ENCODE results near the gene MCM9.

DNA sequence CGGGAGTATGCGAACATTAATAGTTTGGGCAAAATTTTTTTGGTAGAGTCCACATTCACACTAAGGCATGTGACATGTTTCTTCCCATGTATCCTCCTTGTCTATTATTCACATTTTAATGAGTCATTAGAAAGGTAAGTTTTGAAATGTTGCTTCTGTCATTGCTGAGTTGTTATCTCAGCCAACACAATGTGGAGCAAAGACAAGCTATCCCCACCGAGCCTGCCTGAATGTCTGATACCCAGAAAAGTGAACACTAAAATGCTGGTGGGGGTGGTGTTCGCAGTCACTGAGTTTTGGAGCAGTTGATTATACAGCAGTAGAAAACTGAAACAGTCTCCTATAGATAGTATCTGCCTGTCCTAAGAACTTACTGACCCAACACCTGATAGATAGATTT is 109.3 kb downstream of the MCM9 start:
- TF ChIP-seq, protein P1, sequence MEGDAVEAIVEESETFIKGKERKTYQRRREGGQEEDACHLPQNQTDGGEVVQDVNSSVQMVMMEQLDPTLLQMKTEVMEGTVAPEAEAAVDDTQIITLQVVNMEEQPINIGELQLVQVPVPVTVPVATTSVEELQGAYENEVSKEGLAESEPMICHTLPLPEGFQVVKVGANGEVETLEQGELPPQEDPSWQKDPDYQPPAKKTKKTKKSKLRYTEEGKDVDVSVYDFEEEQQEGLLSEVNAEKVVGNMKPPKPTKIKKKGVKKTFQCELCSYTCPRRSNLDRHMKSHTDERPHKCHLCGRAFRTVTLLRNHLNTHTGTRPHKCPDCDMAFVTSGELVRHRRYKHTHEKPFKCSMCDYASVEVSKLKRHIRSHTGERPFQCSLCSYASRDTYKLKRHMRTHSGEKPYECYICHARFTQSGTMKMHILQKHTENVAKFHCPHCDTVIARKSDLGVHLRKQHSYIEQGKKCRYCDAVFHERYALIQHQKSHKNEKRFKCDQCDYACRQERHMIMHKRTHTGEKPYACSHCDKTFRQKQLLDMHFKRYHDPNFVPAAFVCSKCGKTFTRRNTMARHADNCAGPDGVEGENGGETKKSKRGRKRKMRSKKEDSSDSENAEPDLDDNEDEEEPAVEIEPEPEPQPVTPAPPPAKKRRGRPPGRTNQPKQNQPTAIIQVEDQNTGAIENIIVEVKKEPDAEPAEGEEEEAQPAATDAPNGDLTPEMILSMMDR (IDR thresholded peaks at IDR 0.05): no peak
- TF ChIP-seq CREB1 (CRISPR knock-in tag; IDR thresholded peaks at IDR 0.05): no peak
- TF ChIP-seq, protein P2, sequence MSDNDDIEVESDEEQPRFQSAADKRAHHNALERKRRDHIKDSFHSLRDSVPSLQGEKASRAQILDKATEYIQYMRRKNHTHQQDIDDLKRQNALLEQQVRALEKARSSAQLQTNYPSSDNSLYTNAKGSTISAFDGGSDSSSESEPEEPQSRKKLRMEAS (CRISPR knock-in tag; IDR thresholded peaks at IDR 0.05): no peak
- TF ChIP-seq TEAD4 (CRISPR knock-in tag; IDR thresholded peaks at IDR 0.05): no peak
- TF ChIP-seq NFYB (CRISPR knock-in tag; conservative IDR thresholded peaks at IDR 0.05; ENCODE audit: low read depth): no peak
- TF ChIP-seq SP1 (CRISPR knock-in tag; conservative IDR thresholded peaks at IDR 0.05): no peak
- no peak for TF ChIP-seq PREB (CRISPR knock-in tag; IDR thresholded peaks at IDR 0.05; ENCODE audit: borderline replicate concordance)
- no peak for TF ChIP-seq FOXJ3 (CRISPR knock-in tag; IDR thresholded peaks at IDR 0.05; ENCODE audit: borderline replicate concordance)
- TF ChIP-seq, protein P3, sequence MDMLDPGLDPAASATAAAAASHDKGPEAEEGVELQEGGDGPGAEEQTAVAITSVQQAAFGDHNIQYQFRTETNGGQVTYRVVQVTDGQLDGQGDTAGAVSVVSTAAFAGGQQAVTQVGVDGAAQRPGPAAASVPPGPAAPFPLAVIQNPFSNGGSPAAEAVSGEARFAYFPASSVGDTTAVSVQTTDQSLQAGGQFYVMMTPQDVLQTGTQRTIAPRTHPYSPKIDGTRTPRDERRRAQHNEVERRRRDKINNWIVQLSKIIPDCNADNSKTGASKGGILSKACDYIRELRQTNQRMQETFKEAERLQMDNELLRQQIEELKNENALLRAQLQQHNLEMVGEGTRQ (CRISPR knock-in tag; IDR thresholded peaks at IDR 0.05): no peak

Data from WTC11 (cell line).